SK-N-SH (cell line): ENCODE measurements around the gene SH3BP4. TPM values are rescaled to one million over a fixed set of nuclear protein-coding genes. Genes with fewer than 3 reads are reported as not detected.

Experiments used
- CTCF ChIA-PET: fragments of 300-600, 350-600 bp; formaldehyde crosslinking; extraction: SDS; loops from one replicate; lab custom pipeline; 2021; lab: Yijun Ruan, JAX
- POLR2A ChIA-PET: fragments of 350-600 bp; sonication (Branson Sonifier 250); formaldehyde crosslinking; extraction: SDS; loops from one replicate; lab custom pipeline; 2020; ENCODE audit warnings: antibody characterized with exemption, inconsistent platforms; lab: Yijun Ruan, JAX
- DNase-seq: peaks from one replicate; pipeline ENCODE4 v3.0.0; 2012
- H2AFZ ChIP-seq: fragments of 200-600 bp; sonication (generic); 2 replicates; pipeline ENCODE4 v1.8.1; 2016; ENCODE audit warnings: antibody characterized with exemption, mild to moderate bottlenecking, low read depth
- H3F3A ChIP-seq: fragments of 200-600 bp; sonication (generic); replicated peaks from 2 replicates; pipeline ENCODE3; 2016; ENCODE audit warnings: antibody characterized with exemption, mild to moderate bottlenecking; ENCODE audit not compliant: insufficient read depth
- H3K27ac ChIP-seq, 2 experiments: fragments of 200-500 bp in 1 of 2; fragments of 200-600 bp in 1 of 2; sonication (Bioruptor generic) in 1 of 2; sonication (generic), shearing (Covaris generic) in 1 of 2; 2 replicates each; pipeline versions ENCODE4 v1.5.1 to v1.6.1; 2014 to 2016; ENCODE audit warnings: low read depth in 2 of 2, inconsistent platforms in 1 of 2, low read length in 1 of 2, mild to moderate bottlenecking in 1 of 2, mixed read lengths in 1 of 2
- H3K27me3 ChIP-seq: fragments of 200-600 bp; sonication (generic), shearing (Covaris generic); 2 replicates; pipeline ENCODE4 v1.6.1; 2016; ENCODE audit warnings: mixed run types; ENCODE audit not compliant: insufficient read depth
- H3K36me3 ChIP-seq, 2 experiments: fragments of 200-500 bp in 1 of 2; fragments of 200-600 bp in 1 of 2; sonication (Bioruptor generic) in 1 of 2; sonication (generic) in 1 of 2; replicated peaks in 1 of 2; 2 replicates each; pipeline versions ENCODE3 to v1.5.1; 2014 to 2016; ENCODE audit warnings: low read length in 1 of 2, mild to moderate bottlenecking in 1 of 2; ENCODE audit not compliant: insufficient read depth in 2 of 2, control insufficient read depth in 1 of 2
- H3K4me1 ChIP-seq, 2 experiments: fragments of 200-500 bp in 1 of 2; fragments of 200-600 bp in 1 of 2; sonication (Bioruptor generic) in 1 of 2; sonication (generic), shearing (Covaris generic) in 1 of 2; 2 replicates each; pipeline versions ENCODE4 v1.5.1 to v1.6.1; 2014 to 2016; ENCODE audit warnings: low read depth in 1 of 2, low read length in 1 of 2, mixed run types in 1 of 2; ENCODE audit not compliant: insufficient read depth in 2 of 2, control insufficient read depth in 1 of 2
- H3K4me2 ChIP-seq: fragments of 200-600 bp; sonication (generic), shearing (Covaris generic); 2 replicates; pipeline ENCODE4 v1.6.1; 2017; ENCODE audit warnings: mixed run types
- H3K4me3 ChIP-seq, 2 experiments: fragments of 200-500 bp in 1 of 2; fragments of 200-600 bp in 1 of 2; sonication (Bioruptor generic) in 1 of 2; sonication (generic), shearing (Covaris generic) in 1 of 2; 2 replicates each; pipeline versions ENCODE4 v1.5.1 to v1.8.1; 2014 to 2016; ENCODE audit warnings: low read depth in 2 of 2, inconsistent platforms in 1 of 2, low read length in 1 of 2, mild to moderate bottlenecking in 1 of 2, mixed read lengths in 1 of 2, moderate library complexity in 1 of 2
- H3K79me2 ChIP-seq: fragments of 200-600 bp; sonication (generic); 2 replicates; pipeline ENCODE4 v1.8.1; 2017; ENCODE audit warnings: mild to moderate bottlenecking; ENCODE audit not compliant: insufficient read depth
- H3K9ac ChIP-seq: fragments of 200-600 bp; sonication (generic); 2 replicates; pipeline ENCODE4 v1.6.1; 2017; ENCODE audit warnings: mixed run types
- H3K9me2 ChIP-seq: fragments of 200-600 bp; sonication (generic); 2 replicates; pipeline ENCODE4 v1.6.1; 2017; ENCODE audit warnings: mixed run types
- H3K9me3 ChIP-seq: fragments of 200-600 bp; sonication (generic); 2 replicates; pipeline ENCODE4 v1.6.1; 2017; ENCODE audit warnings: mixed run types, mild to moderate bottlenecking, moderate library complexity
- H4K20me1 ChIP-seq: fragments of 200-600 bp; sonication (generic); 2 replicates; pipeline ENCODE4 v1.6.1; 2017; ENCODE audit warnings: mild to moderate bottlenecking, mixed run types; ENCODE audit not compliant: insufficient read depth
- CHD2 ChIP-seq: fragments of 150-350 bp; IDR thresholded peaks from 2 replicates; pipeline ENCODE4 v1.6.1; 2018; ENCODE audit warnings: low read length; ENCODE audit not compliant: partially characterized antibody
- EP300 ChIP-seq, 2 experiments: IDR thresholded peaks; 2 replicates each; pipeline versions ENCODE4 v1.4.0 to v1.6.1; 2012; ENCODE audit warnings: borderline replicate concordance in 1 of 2, low read depth in 1 of 2, low read length in 1 of 2
- EZH2phosphoT487 ChIP-seq: fragments of 200-600 bp; sonication (generic); IDR thresholded peaks from 2 replicates; pipeline ENCODE4 v1.6.1; 2017; ENCODE audit warnings: low read depth, mixed run types, mild to moderate bottlenecking, antibody characterized with exemption, moderate library complexity, borderline replicate concordance
- FOSL2 ChIP-seq: IDR thresholded peaks from 2 replicates; pipeline ENCODE4 v1.4.0; 2012; ENCODE audit warnings: low read depth, mild to moderate bottlenecking, moderate library complexity, borderline replicate concordance
- FOXJ3 ChIP-seq: sonication (generic); formaldehyde crosslinking; IDR thresholded peaks from 2 replicates; pipeline ENCODE4 v1.5.1; 2020; ENCODE audit warnings: mild to moderate bottlenecking, missing genetic modification reagents
- FOXM1 ChIP-seq: IDR thresholded peaks from 2 replicates; pipeline ENCODE4 v1.4.0; 2012; ENCODE audit warnings: low read depth, mild to moderate bottlenecking
- GATA2 ChIP-seq: sonication (generic); formaldehyde crosslinking; IDR thresholded peaks from 2 replicates; pipeline ENCODE4 v1.5.0; 2020; ENCODE audit warnings: mild to moderate bottlenecking, missing genetic modification reagents
- NFIC ChIP-seq: IDR thresholded peaks from 2 replicates; pipeline ENCODE4 v1.4.0; 2012; ENCODE audit warnings: borderline replicate concordance
- POLR2AphosphoS5 ChIP-seq: IDR thresholded peaks from 2 replicates; pipeline ENCODE4 v1.6.1; 2012; ENCODE audit warnings: low read depth, low read length
- RCOR1 ChIP-seq: fragments of 150-350 bp; IDR thresholded peaks from 2 replicates; pipeline ENCODE4 v1.6.1; 2017; ENCODE audit warnings: antibody characterized with exemption, low read length
- SIN3A ChIP-seq: IDR thresholded peaks from 2 replicates; pipeline ENCODE4 v1.6.1; 2012; ENCODE audit warnings: low read depth, mild to moderate bottlenecking, low read length, moderate library complexity, borderline replicate concordance
- SMC3 ChIP-seq: IDR thresholded peaks from 2 replicates; pipeline ENCODE4 v1.6.1; 2012; ENCODE audit warnings: low read depth, low read length, improper control_type of control experiment
- TAF1 ChIP-seq: IDR thresholded peaks from 2 replicates; pipeline ENCODE4 v1.6.1; 2012; ENCODE audit warnings: low read depth, mild to moderate bottlenecking, low read length, moderate library complexity, borderline replicate concordance
- TCF12 ChIP-seq: IDR thresholded peaks from 2 replicates; pipeline ENCODE4 v1.4.0; 2012
- TEAD4 ChIP-seq: IDR thresholded peaks from 2 replicates; pipeline ENCODE4 v1.4.0; 2012; ENCODE audit warnings: mild to moderate bottlenecking, borderline replicate concordance; ENCODE audit not compliant: insufficient read depth
- USF2 ChIP-seq: fragments of 150-350 bp; IDR thresholded peaks from 2 replicates; pipeline ENCODE4 v1.6.1; 2017; ENCODE audit warnings: antibody characterized with exemption, low read length, low read depth, borderline replicate concordance
- YY1 ChIP-seq: IDR thresholded peaks from 2 replicates; pipeline ENCODE4 v1.4.0; 2012; ENCODE audit warnings: low read depth, mild to moderate bottlenecking
- ZBTB33 ChIP-seq: IDR thresholded peaks from 2 replicates; pipeline ENCODE4 v1.4.0; 2012; ENCODE audit warnings: low read depth, borderline replicate concordance
- WGBS: methylation state at CpG from one replicate; pipeline ENCODE4 v1.1.6; 2017; ENCODE audit warnings: low lambda C conversion rate; 5-methylcytosine and 5-hydroxymethylcytosine counted together
- polyA plus RNA-seq, 3 experiments: library from polyadenylated mRNA; depleted of rRNA; stranded (reverse); fragments of >200 nt; gene quantifications; 2 replicates each; pipeline ENCODE4 v1.2.3, GENCODE V29; 2012
- TF ChIP-seq, protein P1 (sequence below): fragments of 200-600 bp; sonication (generic); IDR thresholded peaks from 2 replicates; pipeline ENCODE4 v1.6.1; 2017; ENCODE audit warnings: antibody characterized with exemption, mild to moderate bottlenecking, moderate library complexity
- TF ChIP-seq, protein P2 (sequence below): IDR thresholded peaks from 2 replicates; pipeline ENCODE4; 2012

SH3BP4 gene
- polyA plus RNA-seq, 1 of the 3 experiments (the other 2 are of a cell fraction), result 27.7 TPM

DNA sequence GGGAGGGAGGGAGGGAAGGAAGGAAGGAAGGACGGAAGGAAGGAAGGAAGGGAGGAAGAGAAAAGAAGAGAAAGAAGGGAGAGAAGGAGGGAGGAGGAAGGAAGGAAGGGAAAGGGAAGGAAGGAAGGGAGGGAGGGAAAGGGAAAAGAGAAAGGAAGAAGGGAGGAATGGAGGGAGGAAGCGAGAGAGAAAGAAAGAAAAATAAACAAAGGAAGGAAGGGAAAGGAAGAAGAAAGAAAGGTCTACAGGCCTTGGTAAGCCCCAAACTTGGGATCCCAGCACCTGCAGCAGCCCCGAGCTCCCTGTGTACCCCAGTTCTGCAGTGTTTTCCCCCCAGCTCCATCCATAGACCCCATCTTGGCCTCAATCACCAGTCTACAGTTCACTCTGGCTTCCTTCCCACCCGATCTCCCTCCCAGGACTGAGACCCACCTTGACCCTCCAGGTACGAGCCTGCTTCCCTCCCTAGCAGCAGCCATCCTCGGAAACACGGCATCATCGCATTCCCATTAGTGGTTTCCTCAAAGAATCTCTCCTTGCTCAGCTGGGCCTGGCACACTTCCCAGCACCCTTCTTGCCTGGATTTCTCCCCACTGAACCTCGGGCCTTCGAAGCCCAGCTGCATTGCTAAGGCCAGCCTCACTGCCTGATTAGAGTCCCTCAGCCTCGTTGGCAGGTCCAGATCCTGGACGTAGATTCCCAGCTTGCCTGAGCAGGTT, 46.1 kb upstream of the SH3BP4 start:
- Histone ChIP-seq H3K4me1 (peaks cover 0 to 5% of the 10 kb centered on the region in 2 experiments; a peak in 2 of 4 replicates), H3F3A (no peaks in the 10 kb centered on the region), H3K9ac (no peak overlapping the region), H3K27me3 (no peaks in the 10 kb centered on the region), H4K20me1 (no peaks in the 10 kb centered on the region), H3K27ac (no peak overlapping the region), H3K36me3 (no peaks in the 10 kb centered on the region), H3K9me3 (no peaks in the 10 kb centered on the region), H3K79me2 (no peaks in the 10 kb centered on the region), H2AFZ (no peak overlapping the region), H3K4me2 (no peak overlapping the region), H3K9me2 (no peaks in the 10 kb centered on the region), H3K4me3 (no peak overlapping the region)
- POLR2A ChIA-PET, result no interaction called here
- 81% methylated on average over 12 of the region's 12 CpGs for WGBS
- CTCF ChIA-PET, result interaction anchor here (0.7 kb wide), 1 partner anchor 14 kb away, joined by 3 read pairs; no protein-coding TSS in a partner anchor
- TF ChIP-seq NFIC, result no peak
- no peak for TF ChIP-seq EZH2phosphoT487
- TF ChIP-seq POLR2AphosphoS5, result no peak
- no peak for TF ChIP-seq ZBTB33
- no peak for TF ChIP-seq TAF1
- TF ChIP-seq SMC3, result no peak
- TF ChIP-seq GATA2 (CRISPR knock-in tag), result no peak
- TF ChIP-seq CHD2, result no peak
- TF ChIP-seq USF2, result no peak
- TF ChIP-seq, protein P1, sequence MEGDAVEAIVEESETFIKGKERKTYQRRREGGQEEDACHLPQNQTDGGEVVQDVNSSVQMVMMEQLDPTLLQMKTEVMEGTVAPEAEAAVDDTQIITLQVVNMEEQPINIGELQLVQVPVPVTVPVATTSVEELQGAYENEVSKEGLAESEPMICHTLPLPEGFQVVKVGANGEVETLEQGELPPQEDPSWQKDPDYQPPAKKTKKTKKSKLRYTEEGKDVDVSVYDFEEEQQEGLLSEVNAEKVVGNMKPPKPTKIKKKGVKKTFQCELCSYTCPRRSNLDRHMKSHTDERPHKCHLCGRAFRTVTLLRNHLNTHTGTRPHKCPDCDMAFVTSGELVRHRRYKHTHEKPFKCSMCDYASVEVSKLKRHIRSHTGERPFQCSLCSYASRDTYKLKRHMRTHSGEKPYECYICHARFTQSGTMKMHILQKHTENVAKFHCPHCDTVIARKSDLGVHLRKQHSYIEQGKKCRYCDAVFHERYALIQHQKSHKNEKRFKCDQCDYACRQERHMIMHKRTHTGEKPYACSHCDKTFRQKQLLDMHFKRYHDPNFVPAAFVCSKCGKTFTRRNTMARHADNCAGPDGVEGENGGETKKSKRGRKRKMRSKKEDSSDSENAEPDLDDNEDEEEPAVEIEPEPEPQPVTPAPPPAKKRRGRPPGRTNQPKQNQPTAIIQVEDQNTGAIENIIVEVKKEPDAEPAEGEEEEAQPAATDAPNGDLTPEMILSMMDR, result no peak
- TF ChIP-seq YY1, result no peak
- TF ChIP-seq, protein P2, sequence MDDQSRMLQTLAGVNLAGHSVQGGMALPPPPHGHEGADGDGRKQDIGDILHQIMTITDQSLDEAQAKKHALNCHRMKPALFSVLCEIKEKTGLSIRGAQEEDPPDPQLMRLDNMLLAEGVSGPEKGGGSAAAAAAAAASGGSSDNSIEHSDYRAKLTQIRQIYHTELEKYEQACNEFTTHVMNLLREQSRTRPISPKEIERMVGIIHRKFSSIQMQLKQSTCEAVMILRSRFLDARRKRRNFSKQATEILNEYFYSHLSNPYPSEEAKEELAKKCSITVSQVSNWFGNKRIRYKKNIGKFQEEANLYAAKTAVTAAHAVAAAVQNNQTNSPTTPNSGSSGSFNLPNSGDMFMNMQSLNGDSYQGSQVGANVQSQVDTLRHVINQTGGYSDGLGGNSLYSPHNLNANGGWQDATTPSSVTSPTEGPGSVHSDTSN, result no peak
- no peak for TF ChIP-seq EP300 (IDR thresholded peaks at IDR 0.05; ENCODE audit: borderline replicate concordance in 1 of 2, low read depth in 1 of 2, low read length in 1 of 2)
- TF ChIP-seq SIN3A, result no peak
- TF ChIP-seq RCOR1, result no peak
- no peak for TF ChIP-seq FOXM1
- TF ChIP-seq TCF12, result no peak
- TF ChIP-seq TEAD4, result no peak
- TF ChIP-seq FOSL2, result no peak
- no peak for TF ChIP-seq FOXJ3
- DNase-seq, result no peak
